NCI-H1417 (cell line): ENCODE data around the gene NOC2L.
A peak's percentile ranks its signal among the peaks of the same experiment; 100 is the strongest.
"Not testable (repeated sequence)": the region's sequence is repeated elsewhere in the genome, so short reads cannot be mapped to it uniquely, and the experiment has no call there.

Experiments used
- DNase-seq, 3 experiments: peaks; one replicate each; lab custom pipeline; 2025; lab: John Stamatoyannopoulos, UW

Gene NOC2L

DNA sequence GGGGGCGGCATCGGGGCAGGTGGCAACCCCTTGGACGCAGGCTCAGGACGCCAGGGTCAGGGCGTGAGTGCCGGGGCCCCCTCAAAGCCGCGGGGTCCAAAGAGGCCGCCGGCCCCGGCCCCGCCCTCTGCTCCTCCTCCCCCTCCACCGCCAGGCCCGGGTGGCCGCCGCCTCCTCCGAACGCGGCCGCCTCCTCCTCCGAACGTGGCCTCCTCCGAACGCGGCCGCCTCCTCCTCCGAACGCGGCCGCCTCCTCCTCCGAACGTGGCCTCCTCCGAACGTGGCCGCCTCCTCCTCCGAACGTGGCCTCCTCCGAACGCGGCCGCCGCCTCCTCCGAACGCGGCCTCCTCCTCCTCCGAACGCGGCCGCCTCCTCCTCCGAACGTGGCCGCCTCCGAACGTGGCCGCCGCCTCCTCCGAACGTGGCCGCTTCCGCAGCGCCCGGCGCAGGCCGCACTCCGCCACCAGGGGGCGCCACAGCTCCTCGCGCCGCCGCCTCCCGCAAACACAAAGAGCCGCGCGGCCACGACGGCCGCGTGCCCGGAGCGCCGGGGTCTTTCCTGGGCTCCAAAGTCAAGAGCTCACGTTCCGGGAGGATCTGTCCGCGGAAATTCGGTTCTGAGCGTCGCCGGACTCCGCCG, 54.6 kb downstream of the NOC2L start:
- peak; percentile 78 to 82 (median 80) for DNase-seq

DNA sequence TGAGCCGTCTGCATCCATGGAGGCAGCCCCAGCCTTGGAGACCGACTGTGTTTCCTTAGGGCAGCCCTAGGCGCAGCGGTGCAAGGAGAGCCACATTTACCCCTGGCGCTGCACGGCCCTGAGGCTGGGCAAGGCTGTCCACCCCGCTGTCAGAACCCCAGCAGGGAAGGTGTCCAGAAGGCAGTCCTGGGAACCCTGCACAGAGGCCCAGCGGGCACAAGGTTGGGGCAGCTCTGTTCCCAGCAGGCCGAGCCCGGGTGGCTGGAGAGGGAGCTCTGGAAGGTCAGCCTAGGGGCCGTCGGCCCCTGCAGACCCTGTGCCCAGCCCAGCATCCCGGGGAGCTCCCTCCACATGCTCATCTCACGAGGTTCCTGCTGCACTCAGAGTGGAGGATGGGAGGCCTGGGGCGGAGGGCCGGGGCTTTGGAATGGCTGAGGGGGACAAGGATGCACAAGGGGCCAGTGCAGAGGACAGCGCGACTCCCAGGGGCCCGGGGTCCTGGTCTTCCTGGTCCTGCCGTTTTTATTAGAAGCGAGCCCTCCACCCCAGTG, 55.3 kb downstream of the NOC2L start:
- no peak for DNase-seq

DNA sequence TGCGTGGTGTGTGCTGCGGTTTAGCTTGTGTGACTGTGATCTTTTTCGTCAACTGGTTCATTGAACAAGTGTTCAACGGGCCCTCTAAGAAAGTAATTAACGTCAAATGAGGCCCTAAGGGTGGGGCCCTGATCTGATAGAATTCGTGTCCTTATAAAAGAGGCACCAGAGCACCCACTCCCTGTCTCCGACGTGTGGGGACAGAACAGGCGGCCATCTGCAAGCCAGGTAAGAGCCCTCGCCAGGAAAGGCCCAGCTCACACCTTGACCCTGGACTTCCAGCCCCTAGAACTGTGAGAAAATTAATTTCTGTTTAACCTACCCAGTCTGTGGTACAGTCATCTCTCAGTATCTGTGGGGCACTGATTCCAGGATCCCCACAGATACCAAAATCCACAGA, 55.8 kb downstream of the NOC2L start:
- no peak for DNase-seq

DNA sequence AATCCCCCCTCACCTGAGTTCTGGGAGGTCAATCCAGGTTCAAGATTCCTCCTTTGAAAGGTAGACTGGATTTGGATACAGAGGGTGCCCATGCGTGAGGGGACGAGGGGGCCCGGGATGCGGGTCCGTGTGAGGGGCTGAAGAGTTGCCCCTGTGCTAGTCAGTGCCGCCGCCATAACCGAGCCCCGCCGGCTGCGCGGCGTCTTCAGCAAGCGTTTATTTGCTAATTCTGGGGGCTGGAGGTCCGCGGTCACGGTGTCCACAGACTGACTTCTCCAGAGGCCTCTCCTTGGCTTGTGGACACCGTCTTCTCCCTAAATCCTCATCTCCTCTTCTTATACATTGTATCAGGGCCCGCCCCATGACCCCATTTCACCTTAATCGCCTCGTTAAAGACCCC, 56.3 kb downstream of the NOC2L start:
- no peak for DNase-seq

DNA sequence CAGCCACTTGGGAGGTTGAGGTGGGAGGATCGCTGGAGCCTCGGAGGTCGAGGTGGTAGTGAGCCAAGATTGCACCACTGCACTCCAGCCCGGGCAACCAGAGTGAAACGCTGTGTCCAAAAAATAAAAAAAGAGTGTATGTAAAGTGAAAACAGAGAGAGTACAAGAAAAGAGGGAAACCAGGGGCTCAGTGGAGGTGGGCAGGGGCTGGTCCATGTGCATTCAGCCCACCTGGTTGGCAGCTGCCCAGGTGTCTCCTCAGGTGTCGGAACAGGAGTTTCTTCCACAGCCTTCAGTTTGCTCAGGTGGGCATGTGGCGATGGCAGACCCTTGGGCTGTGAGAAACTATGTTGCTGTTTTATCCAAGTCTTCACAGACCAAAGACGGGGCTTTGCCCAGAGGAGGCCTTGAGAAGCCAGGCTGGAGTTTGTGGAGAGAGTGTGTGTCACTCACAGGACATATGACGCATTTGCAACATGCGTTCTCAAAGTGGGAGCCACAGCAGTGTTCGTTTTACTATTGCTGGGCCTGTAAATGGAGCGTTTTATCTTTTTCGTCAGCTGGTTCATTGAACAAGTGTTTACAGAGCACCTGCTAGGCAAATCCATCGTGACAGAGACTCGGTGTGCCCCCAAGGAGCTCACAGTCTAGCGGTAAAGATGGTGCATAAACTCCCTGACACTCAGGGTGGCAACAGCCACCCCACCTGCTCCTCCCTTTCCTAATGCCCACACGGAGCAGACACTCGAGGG, 57.8 kb downstream of the NOC2L start:
- no peak for DNase-seq

DNA sequence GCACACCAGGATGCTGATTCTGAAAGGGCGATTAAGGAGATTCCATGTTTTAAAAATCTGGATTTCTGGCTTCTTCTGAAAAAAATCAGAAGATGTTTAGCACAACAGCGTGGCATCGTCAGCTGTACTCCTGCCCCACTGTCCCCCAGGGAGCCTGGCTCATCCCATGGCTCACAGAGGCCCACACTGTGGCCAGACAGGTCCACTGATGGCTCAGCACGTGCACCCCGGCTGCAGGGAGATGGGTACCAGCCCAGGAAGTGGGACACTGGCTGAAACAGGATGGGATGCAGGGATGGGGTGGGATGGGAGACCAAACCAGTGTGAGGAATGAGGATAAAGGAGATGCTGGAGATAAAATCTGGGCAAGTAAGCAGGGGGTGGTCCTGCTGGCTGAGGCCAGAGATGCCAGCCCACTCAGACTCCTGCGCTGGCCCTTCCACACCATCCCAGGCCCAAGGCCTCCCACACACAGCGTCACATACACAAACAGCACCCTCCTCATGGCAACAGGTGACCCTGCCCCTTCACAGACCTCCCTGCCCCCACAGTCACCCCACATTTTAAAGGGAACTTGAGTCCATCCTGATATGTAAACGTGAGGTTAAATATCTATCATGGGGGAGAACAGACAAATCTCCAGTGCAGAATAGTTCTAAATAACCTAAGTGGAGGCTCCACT, 59.3 kb downstream of the NOC2L start:
- DNase-seq, result no peak

DNA sequence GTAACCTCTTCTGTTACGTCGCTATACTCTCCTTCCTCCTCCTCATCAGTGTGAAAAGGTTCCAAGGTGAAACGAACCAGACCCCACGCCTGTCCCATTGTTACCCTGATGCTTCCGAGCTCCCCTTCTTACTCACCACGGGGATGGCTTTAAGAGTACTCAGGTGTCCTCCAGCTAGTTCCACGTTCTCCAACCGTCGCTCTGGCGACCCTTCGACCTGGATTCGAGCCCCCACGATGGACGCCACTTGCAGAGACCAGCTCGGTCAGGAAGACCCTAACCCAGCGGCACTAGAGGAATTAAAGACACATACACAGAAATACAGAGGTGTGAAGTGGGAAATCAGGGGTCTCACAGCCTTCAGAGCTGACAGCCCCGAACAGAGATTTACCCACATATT, 61.1 kb downstream of the NOC2L start:
- DNase-seq, result not testable (repeated sequence)

DNA sequence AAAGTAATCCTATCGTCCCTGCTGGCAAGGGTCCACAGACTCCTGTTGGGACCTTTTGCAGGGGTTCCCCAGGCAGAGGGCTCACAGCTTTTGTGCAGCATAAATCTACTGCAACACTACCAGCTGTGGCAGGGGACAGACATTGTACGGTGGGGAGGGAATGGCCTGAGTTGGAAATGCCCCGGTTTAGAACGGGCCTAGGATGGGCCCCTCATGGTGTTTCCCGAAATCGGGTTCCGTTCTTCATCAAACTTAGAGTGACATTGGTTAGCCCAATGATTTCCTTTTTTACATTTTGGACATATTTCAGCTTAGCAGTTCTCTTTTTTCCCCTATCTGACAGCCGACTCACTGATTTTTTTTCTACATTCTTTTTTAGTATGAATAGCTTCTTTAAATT, 61.8 kb downstream of the NOC2L start:
- DNase-seq, result no peak
